ENCODE results near the gene RFC2. TPM values are rescaled to one million over a fixed set of nuclear protein-coding genes. Genes with fewer than 3 reads are reported as not detected.
"Not testable (repeated sequence)": the region's sequence is repeated elsewhere in the genome, so short reads cannot be mapped to it uniquely, and the experiment has no call there.

RFC2 gene
- total and polyA plus RNA-seq, 2 experiments from 2014 or later = 14.6 to 69.2 TPM

DNA sequence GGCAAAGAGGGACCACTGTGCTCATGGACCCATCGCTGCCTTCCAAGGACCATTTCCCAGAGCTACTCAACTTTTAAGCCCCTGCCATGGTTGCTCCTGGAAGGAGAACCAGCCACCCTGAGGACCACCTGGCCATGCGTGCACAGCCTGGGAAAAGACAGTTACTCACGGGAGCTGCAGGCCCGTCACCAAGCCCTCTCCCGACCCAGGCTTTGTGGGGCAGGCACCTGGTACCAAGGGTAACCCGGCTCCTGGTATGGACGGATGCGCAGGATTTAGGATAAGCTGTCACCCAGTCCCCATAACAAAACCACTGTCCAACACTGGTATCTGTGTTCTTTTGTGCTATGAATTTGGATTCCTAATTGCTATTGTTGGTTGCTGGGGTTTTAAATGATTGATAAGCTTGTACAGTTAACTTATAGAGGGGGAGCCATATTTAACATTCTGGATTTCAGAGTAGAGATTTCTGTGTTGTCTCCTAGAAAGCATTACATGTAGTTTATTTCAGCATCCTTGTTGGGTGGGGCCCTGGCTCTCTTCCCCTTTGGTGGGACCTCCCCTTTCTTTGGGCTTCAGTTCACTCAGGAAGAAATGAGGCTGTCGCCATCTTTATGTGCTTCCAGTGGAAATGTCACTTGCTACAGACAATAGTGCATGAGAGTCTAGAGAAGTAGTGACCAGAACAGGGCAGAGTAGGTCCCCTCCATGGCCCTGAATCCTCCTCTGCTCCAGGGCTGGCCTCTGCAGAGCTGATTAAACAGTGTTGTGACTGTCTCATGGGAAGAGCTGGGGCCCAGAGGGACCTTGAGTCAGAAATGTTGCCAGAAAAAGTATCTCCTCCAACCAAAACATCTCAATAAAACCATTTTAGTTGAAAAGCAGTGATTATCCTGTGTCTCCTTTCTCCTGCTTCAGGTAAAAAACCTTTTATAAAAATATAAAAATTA lies 25.0 kb downstream of the RFC2 start:
- Histone ChIP-seq H3K4me1 (ENCODE audit: low read depth) (no peaks in the 10 kb centered on the region), H3K4me3 (no peak overlapping the region), H3K27ac (no peak overlapping the region), H3K9me3 (ENCODE audit: low read depth) (no peaks in the 10 kb centered on the region), H3K27me3 (no peaks in the 10 kb centered on the region), H3K36me3 (peaks cover 8% of the 10 kb centered on the region)
- DNase-seq (ENCODE audit: low read depth in 1 of 2, low spot score in 1 of 2) = no peak
- TF ChIP-seq, protein P1, sequence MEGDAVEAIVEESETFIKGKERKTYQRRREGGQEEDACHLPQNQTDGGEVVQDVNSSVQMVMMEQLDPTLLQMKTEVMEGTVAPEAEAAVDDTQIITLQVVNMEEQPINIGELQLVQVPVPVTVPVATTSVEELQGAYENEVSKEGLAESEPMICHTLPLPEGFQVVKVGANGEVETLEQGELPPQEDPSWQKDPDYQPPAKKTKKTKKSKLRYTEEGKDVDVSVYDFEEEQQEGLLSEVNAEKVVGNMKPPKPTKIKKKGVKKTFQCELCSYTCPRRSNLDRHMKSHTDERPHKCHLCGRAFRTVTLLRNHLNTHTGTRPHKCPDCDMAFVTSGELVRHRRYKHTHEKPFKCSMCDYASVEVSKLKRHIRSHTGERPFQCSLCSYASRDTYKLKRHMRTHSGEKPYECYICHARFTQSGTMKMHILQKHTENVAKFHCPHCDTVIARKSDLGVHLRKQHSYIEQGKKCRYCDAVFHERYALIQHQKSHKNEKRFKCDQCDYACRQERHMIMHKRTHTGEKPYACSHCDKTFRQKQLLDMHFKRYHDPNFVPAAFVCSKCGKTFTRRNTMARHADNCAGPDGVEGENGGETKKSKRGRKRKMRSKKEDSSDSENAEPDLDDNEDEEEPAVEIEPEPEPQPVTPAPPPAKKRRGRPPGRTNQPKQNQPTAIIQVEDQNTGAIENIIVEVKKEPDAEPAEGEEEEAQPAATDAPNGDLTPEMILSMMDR (IDR thresholded peaks at IDR 0.05; ENCODE audit: low read depth, low read length) = no peak

GRCh38 chr7:74226633-74227032 lies 27.6 kb downstream of the RFC2 start:
- H3K27ac ChIP-seq = no peak overlapping the region
- no peaks in the 10 kb centered on the region for H3K4me1 ChIP-seq (ENCODE audit: low read depth)
- no peak overlapping the region for H3K4me3 ChIP-seq
- TF ChIP-seq, protein P1 (IDR thresholded peaks at IDR 0.05; ENCODE audit: low read depth, low read length) = no peak
- no peaks in the 10 kb centered on the region for H3K27me3 ChIP-seq
- no peaks in the 10 kb centered on the region for H3K9me3 ChIP-seq (ENCODE audit: low read depth)
- peaks cover under 1% of the 10 kb centered on the region for H3K36me3 ChIP-seq
- no peak for DNase-seq (ENCODE audit: low read depth in 1 of 2, low spot score in 1 of 2)

GRCh38 chr7:74225400-74225799 lies 28.8 kb downstream of the RFC2 start:
- H3K27me3 ChIP-seq = no peaks in the 10 kb centered on the region
- TF ChIP-seq, protein P1 (IDR thresholded peaks at IDR 0.05; ENCODE audit: low read depth, low read length) = no peak
- no peaks in the 10 kb centered on the region for H3K36me3 ChIP-seq
- H3K27ac ChIP-seq = no peak overlapping the region
- no peaks in the 10 kb centered on the region for H3K4me1 ChIP-seq (ENCODE audit: low read depth)
- no peaks in the 10 kb centered on the region for H3K9me3 ChIP-seq (ENCODE audit: low read depth)
- no peak overlapping the region for H3K4me3 ChIP-seq
- no peak for DNase-seq (ENCODE audit: low read depth in 1 of 2, low spot score in 1 of 2)

DNA sequence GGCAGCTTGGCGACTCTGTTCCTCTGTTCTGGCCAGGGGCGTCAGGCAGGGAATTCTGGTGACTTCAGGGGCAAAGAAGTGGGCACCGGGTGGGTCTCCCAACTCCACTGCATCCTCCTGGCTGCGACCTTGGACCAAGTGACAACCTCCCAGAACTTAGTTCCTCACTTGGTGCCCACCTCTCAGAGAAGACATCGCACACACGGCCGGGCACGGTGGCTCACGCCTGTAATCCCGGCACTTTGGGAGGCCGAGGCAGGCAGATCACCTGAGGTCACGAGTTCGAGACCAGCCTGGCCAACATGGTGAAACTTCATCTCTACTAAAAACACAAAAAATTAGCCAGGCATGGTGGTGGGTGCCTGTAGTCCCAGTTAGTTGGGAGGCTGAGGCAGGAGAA lies 29.3 kb downstream of the RFC2 start:
- H3K9me3 ChIP-seq (ENCODE audit: low read depth); DNase-seq (ENCODE audit: low read depth in 1 of 2, low spot score in 1 of 2); H3K4me3 ChIP-seq; H3K27ac ChIP-seq; H3K36me3 ChIP-seq; H3K4me1 ChIP-seq (ENCODE audit: low read depth); H3K27me3 ChIP-seq: not testable (repeated sequence)

- Histone ChIP-seq H3K9me3 (ENCODE audit: low read depth) (no peaks in the 10 kb centered on the region), H3K4me3 (no peak overlapping the region), H3K27ac (no peak overlapping the region), H3K36me3 (no peaks in the 10 kb centered on the region), H3K27me3 (no peaks in the 10 kb centered on the region), H3K4me1 (ENCODE audit: low read depth) (no peaks in the 10 kb centered on the region)
- TF ChIP-seq, protein P1 (IDR thresholded peaks at IDR 0.05; ENCODE audit: low read depth, low read length) = no peak
- DNase-seq (ENCODE audit: low read depth in 1 of 2, low spot score in 1 of 2) = no peak
Measured at GRCh38 chr7:74224511-74224832, 29.7 kb downstream of the RFC2 start.

DNA sequence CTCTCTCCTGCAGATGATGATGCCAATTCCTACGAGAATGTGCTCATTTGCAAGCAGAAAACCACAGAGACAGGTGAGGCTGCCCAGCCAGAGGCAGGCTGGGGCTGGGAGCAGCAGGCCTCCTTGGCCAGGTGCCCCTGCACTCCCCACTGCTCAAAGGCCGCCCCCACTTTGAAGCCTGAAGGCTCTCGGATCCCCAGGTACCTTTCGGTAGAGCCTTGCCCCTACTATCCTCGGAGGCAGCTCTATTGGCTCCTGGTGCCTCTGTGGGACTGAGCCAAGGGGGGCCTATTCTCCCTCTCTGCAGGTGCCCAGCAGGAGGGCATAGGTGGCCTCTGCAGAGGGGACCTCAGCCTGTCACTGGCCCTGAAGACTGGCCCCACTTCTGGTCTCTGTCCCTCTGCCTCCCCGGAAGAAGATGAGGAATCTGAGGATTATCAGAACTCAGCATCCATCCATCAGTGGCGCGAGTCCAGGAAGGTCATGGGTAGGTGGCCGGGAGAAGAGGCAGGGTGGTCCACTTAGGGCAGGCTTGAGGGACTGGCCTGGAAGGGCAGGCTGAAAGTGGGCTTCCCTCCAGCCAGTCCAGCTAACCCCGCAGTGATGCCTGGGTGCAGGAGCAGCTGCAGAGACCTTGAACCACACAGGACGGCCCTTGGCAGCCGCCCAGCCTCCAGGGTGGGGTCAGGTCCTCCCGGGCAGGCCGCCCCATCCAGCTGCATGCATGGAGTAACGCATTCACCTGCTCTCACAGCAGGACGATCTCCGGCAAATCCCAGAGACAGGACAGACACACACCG lies 30.3 kb downstream of the RFC2 start:
- Histone ChIP-seq H3K36me3 (no peaks in the 10 kb centered on the region), H3K4me3 (no peak overlapping the region), H3K9me3 (ENCODE audit: low read depth) (no peaks in the 10 kb centered on the region), H3K27ac (no peak overlapping the region), H3K27me3 (no peaks in the 10 kb centered on the region), H3K4me1 (ENCODE audit: low read depth) (no peaks in the 10 kb centered on the region)
- TF ChIP-seq, protein P1 (IDR thresholded peaks at IDR 0.05; ENCODE audit: low read depth, low read length) = no peak
- no peak for DNase-seq (ENCODE audit: low read depth in 1 of 2, low spot score in 1 of 2)
